Muscle layer of colon (tissue), 2 donors: ENCODE results near the gene ARMC3.

ENCODE experiments used
- H3K27ac ChIP-seq: one replicate; pipeline ENCODE4 v1.7.0; 2013; ENCODE audit warnings: low read depth, mild to moderate bottlenecking, low read length, moderate library complexity
- H3K27me3 ChIP-seq, 2 donors: one replicate each; pipeline ENCODE4 v1.7.0; 2013; ENCODE audit warnings: low read length in 2 of 2, mild to moderate bottlenecking in 2 of 2; ENCODE audit not compliant: insufficient read depth in 2 of 2, control insufficient read depth in 1 of 2
- H3K36me3 ChIP-seq: one replicate; pipeline ENCODE4 v1.7.0; 2013; ENCODE audit warnings: mild to moderate bottlenecking, low read length; ENCODE audit not compliant: insufficient read depth
- H3K4me1 ChIP-seq: one replicate; pipeline ENCODE4 v1.7.0; 2013; ENCODE audit warnings: mild to moderate bottlenecking, low read length; ENCODE audit not compliant: insufficient read depth
- H3K4me3 ChIP-seq, 2 donors: one replicate each; pipeline ENCODE4 v1.7.0; 2013; ENCODE audit warnings: low read length in 2 of 2, low read depth in 1 of 2, mild to moderate bottlenecking in 1 of 2, moderate library complexity in 1 of 2
- H3K9ac ChIP-seq: one replicate; pipeline ENCODE4 v1.7.0; 2013; ENCODE audit warnings: low read length
- H3K9me3 ChIP-seq: one replicate; pipeline ENCODE4 v1.7.0; 2013; ENCODE audit warnings: mild to moderate bottlenecking, low read length
- donor health status: abdominal sarcoma.
- donor health status: Adenocarcinoma of cecum.

The ARMC3 gene

DNA sequence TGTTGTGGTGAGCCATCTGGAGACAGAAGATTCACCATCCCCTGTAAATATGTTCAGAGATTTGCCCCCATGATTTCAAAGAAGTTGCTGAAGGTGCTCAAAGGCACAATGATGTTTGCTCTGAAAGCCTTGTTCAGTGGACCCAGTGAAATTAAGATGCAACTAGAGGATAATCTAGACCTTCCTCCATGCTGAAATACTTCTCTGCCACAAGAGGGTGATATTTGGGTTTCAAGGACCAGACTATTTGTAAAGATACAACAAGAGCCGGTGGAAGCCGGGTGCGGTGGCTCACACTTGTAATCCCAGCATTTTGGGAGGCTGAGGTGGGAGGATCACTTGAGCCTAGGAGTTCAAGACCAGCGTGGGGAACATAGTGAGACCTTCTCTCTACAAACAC lies 154.0 kb downstream of the ARMC3 start:
- Histone ChIP-seq H3K9ac (no peak overlapping the region), H3K4me3 (no peak overlapping the region), H3K9me3 (no peaks in the 10 kb centered on the region), H3K4me1 (peaks cover 11% of the 10 kb centered on the region), H3K27ac (peak overlapping the region; percentile 7), H3K27me3 (no peaks in the 10 kb centered on the region), H3K36me3 (no peaks in the 10 kb centered on the region)
